IPS-18c (cell line): ENCODE results near the gene G6PC1.
"Not testable (repeated sequence)": the region's sequence is repeated elsewhere in the genome, so short reads cannot be mapped to it uniquely, and the experiment has no call there.

Experiments
- H3K4me3 ChIP-seq: 2 replicates; pipeline ENCODE4 v1.7.0; 2013; ENCODE audit warnings: low read depth, mild to moderate bottlenecking, low read length, moderate library complexity; ENCODE audit not compliant: insufficient read depth
- H3K9me3 ChIP-seq: one replicate; pipeline ENCODE4 v1.6.1; 2013; ENCODE audit warnings: mild to moderate bottlenecking, low read length, moderate library complexity; ENCODE audit not compliant: control insufficient read depth, insufficient read depth

The G6PC1 gene

GRCh38 chr17:42871647-42872046, 29.0 kb upstream of the G6PC1 start:
- H3K4me3 ChIP-seq: no peak overlapping the region
- peaks cover 2% of the 10 kb centered on the region for H3K9me3 ChIP-seq

GRCh38 chr17:42872251-42872965, 28.2 kb upstream of the G6PC1 start:
- H3K4me3 ChIP-seq: no peak overlapping the region
- peaks cover 2% of the 10 kb centered on the region for H3K9me3 ChIP-seq

- Histone ChIP-seq H3K9me3 (peaks cover 2% of the 10 kb centered on the region), H3K4me3 (no peak overlapping the region)
Measured at GRCh38 chr17:42873315-42873714, 27.3 kb upstream of the G6PC1 start.

GRCh38 chr17:42873932-42874695, 26.5 kb upstream of the G6PC1 start:
- H3K9me3 ChIP-seq, H3K4me3 ChIP-seq: not testable (repeated sequence)

DNA sequence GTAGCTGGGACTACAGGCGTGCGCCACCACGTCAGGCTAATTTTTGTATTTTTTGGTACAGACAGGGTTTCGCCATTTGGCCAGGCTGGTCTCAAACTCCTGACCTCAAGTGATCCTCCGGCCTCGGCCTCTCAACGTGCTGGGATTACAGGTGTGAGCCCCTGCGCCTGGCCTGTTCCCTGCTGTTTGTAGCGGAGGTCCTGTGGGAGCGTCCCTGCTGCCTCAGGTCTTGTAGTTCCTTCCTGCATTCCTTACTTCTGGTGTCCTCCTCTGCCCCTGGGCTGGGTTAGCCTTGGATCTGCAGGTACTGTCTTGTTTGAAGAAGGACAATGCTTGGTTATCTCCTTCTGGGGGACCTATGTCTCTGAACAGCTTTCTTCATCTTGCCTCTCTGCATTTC, 23.6 kb upstream of the G6PC1 start:
- no peak overlapping the region for H3K4me3 ChIP-seq
- H3K9me3 ChIP-seq: no peaks in the 10 kb centered on the region

DNA sequence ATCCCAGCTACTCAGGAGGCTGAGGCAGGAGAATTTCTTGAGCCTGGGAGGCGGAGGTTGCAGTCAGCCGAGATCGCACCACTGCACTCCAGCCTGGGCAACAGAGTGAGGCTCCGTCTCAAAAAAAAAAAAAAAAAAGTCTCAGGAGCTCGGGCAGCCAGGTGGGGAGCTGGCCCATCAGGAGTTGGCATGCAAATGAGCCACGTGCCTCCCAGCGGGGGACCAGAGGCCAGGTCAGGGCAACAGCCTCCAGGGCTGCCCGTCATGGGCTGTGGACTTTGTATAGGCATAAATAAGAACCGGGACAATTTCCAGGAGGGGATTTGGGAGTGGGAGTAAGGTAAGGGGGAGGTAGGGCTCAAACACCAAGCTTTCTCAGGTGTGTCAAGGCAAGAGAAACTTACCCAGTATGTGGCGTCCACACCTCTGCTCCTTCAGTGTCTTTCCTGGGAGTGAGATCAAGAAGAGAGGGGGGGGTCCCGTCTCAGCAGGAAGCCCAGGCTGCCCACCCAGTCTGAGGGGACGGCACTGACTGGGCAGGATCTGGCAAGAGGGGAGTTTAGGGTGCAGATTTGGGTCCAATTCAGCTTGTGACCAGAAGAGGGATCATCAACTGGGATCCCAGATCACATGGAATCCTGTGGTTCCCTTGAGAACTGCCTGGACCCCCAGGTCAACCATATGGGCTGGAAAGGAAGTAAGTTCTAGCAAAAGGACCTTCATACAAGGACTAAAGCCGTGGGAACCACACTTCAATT, 22.3 kb upstream of the G6PC1 start:
- H3K9me3 ChIP-seq: no peaks in the 10 kb centered on the region
- no peak overlapping the region for H3K4me3 ChIP-seq

- Histone ChIP-seq H3K4me3 (no peak overlapping the region), H3K9me3 (no peaks in the 10 kb centered on the region)
Measured at GRCh38 chr17:42878924-42879595, 21.5 kb upstream of the G6PC1 start.

DNA sequence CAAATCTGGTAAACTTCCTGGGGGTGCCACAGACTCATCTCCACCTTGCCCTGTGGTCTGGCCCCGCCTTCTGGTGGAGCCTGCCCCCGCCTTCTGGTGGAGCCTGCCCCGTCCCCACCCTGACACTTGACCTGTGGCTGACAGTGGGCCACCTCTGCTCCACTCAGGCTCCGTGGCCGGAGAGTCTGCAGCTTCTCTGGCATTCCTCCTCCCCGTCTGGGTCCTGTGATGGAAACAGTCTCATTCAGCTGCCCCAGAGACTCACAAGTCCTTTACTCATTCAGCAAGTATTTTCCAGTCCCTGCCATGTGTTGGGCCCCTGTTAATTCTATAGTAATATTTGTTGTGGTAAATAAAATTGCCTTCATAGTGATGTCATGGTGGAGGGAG, 21.0 kb upstream of the G6PC1 start:
- Histone ChIP-seq H3K4me3 (no peak overlapping the region), H3K9me3 (no peaks in the 10 kb centered on the region)

GRCh38 chr17:42880776-42881310, 19.8 kb upstream of the G6PC1 start:
- no peaks in the 10 kb centered on the region for H3K9me3 ChIP-seq
- no peak overlapping the region for H3K4me3 ChIP-seq

GRCh38 chr17:42881706-42882105, 18.9 kb upstream of the G6PC1 start:
- not testable (repeated sequence) for H3K9me3 ChIP-seq, H3K4me3 ChIP-seq

DNA sequence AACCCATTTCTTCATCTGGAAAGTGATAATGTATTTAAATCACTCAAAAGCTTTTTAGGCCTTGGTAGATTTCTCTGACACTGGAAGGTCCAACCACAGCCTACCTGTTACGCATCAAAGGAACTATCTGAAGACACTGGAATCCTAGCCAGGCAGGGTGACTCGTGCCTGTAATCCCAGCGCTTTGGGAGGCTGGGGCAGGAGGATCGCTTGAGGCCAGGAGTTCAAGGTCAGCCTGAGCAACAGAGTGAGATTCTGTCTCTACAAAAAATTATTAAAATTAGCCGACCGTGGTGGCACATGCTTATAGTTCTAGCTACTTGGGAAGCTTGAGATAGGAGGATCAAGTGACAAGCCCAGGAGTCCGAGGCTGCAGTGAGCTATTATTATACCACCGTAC, 18.4 kb upstream of the G6PC1 start:
- Histone ChIP-seq H3K9me3 (no peaks in the 10 kb centered on the region), H3K4me3 (no peak overlapping the region)

DNA sequence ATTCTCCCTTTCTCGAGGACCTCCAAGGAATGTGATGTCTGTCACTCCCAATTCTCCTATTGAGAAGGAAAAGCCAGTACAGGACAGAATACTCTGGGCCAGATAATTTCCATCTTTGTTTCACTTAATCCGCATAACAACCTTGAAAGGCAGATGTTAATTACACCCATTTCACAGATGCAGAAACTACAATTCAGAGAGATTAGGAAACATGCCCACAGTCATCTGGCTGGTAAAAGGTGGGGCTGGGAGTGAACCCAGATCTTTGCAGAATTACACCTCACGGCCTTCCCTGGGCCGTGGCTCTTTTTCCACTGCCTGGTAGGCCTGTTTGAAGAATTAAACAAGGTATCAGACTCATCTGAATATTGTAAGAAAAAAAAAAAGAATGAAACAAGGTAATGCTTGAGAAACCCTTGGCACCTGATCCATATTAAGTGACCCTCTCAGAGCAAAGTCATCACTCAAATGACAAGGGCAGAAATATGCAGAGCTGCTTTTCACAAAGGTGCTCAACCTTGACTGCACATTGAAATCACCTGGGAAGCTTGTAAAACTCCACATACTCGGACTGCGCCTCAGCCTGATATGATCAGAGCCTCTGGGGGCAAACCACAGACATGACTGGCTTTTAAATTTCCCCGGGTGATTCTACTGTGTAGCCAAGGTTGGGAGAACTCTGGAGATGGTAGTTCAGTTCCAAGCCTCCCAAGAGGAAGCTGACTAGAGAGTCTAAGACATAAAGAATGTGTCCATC, 16.6 kb upstream of the G6PC1 start:
- H3K9me3 ChIP-seq: no peaks in the 10 kb centered on the region
- no peak overlapping the region for H3K4me3 ChIP-seq

- H3K9me3 ChIP-seq, H3K4me3 ChIP-seq: not testable (repeated sequence)
Measured at GRCh38 chr17:42885806-42886205, 14.8 kb upstream of the G6PC1 start.

- H3K4me3 ChIP-seq: no peak overlapping the region
- no peaks in the 10 kb centered on the region for H3K9me3 ChIP-seq
Measured at GRCh38 chr17:42886283-42887176, 14.1 kb upstream of the G6PC1 start.

GRCh38 chr17:42889809-42890208, 10.8 kb upstream of the G6PC1 start:
- H3K9me3 ChIP-seq: no peaks in the 10 kb centered on the region
- H3K4me3 ChIP-seq: no peak overlapping the region
